Activated CD8-positive, alpha-beta memory T cell treated with anti-CD3 and anti-CD28 coated beads, Interleukin-2, amount 50 U/mL, for 48 hours (primary cell): Measurements from ENCODE around the gene CCPG1.
"Not testable (repeated sequence)": the region's sequence is repeated elsewhere in the genome, so short reads cannot be mapped to it uniquely, and the experiment has no call there.

ENCODE experiments used
- DNase-seq: peaks from one replicate; pipeline ENCODE4 v3.0.0-alpha.2; 2020

The CCPG1 gene, protein sequence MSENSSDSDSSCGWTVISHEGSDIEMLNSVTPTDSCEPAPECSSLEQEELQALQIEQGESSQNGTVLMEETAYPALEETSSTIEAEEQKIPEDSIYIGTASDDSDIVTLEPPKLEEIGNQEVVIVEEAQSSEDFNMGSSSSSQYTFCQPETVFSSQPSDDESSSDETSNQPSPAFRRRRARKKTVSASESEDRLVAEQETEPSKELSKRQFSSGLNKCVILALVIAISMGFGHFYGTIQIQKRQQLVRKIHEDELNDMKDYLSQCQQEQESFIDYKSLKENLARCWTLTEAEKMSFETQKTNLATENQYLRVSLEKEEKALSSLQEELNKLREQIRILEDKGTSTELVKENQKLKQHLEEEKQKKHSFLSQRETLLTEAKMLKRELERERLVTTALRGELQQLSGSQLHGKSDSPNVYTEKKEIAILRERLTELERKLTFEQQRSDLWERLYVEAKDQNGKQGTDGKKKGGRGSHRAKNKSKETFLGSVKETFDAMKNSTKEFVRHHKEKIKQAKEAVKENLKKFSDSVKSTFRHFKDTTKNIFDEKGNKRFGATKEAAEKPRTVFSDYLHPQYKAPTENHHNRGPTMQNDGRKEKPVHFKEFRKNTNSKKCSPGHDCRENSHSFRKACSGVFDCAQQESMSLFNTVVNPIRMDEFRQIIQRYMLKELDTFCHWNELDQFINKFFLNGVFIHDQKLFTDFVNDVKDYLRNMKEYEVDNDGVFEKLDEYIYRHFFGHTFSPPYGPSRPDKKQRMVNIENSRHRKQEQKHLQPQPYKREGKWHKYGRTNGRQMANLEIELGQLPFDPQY

DNA sequence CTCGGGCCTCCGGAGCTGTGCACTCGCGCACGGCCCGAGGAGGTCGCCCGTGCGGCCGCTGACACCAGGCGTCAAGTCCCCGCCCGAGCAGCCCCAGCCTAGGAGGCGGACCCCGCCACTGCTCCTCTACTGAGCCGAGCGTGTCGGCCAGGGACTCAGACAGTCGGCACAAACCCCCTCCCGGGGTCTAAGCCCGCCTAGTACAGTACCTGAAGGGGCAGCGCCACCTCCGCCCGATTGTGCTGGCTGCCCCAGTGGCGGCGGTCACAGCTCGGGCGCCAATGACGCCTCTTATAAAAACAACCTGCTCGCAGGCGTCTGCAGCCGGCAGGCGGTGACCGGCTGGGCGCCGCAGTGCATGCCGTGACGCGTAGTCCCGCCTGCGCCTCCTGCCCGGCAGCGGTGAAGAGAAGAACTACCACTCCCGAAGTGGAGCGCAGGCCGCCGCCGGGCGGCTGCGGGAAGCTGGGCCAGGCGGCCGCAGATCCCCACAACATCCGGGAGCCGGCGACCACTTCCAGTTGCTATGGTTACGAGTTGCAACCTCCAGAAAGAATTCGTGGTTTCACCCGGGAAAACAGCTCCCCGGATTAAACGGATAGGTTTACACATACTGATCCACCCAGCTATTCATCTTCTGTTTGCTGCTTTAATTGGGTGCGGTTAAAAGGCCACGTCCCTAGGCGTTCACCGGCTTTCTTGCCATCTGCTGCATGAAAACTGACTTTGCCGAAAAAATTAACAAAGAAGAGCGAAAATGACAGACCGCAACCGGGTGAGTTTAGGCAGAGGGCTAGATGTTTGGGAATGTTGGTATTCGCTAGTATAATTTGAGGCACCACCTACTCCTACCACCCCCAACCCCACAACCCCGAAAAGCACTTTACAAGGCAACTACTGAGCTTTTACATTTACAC lies at the start of gene CCPG1, which contains the start of gene PIERCE2:
CCPG1 (minus strand) TSS at position 348 of the 917 bp plus-strand sequence. CDS start 18,935 bp downstream, outside the sequence.
PIERCE2 (plus strand) TSS at position 484 of the 917 bp plus-strand sequence; CDS start at position 758, 274 bp downstream.
- peak; percentile 91 for DNase-seq

DNA sequence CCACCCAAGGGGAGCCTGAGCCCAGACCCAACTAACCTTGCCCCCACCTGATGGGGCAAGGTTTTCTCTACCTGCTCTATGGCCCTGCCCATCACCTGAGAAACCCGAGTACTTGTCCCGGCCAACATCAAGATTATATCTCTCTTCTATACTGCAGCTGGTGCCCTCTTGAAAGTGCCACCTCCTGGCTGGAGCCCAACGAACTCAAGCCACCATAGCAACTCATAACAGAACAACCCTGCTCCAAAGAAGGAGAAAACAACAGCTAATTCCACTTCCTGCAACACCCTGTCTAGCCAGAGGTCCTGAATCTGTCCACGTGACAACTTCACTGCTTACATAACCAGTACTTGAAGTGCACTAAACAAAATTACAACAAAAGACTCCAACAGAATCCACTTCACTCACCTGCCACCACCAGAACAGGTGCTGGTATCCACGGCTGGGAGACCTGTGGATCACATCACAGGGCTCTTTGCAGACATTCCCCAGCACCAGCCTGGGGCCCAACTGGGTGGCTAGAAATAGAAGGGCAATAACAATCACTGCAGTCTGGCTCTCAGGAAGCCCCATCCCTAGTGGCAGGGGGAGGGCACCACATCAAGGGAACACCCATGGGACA lies 49.4 kb upstream of the CCPG1 start:
- DNase-seq: no peak

DNA sequence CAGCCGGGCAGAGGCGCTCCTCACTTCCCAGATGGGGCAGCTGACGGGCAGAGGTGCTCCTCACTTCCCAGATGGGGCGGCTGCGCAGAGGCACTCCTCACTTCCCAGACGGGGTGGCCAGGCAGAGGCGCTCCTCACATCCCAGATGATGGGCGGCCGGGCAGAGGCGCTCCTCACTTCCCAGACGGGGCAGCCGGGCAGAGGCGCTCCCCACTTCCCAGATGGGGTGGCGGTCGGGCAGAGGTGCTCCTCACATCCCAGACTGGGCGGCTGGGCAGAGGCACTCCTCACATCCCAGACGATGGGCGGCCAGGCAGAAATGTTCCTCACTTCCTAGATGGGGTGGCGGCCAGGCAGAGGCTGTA lies 38.9 kb upstream of the CCPG1 start:
- not testable (repeated sequence) for DNase-seq

- not testable (repeated sequence) for DNase-seq
These were observed 38.3 kb upstream of the CCPG1 start for GRCh38 chr15:55446379-55447029.

GRCh38 chr15:55445936-55446335 lies 37.8 kb upstream of the CCPG1 start:
- DNase-seq: not testable (repeated sequence)

DNA sequence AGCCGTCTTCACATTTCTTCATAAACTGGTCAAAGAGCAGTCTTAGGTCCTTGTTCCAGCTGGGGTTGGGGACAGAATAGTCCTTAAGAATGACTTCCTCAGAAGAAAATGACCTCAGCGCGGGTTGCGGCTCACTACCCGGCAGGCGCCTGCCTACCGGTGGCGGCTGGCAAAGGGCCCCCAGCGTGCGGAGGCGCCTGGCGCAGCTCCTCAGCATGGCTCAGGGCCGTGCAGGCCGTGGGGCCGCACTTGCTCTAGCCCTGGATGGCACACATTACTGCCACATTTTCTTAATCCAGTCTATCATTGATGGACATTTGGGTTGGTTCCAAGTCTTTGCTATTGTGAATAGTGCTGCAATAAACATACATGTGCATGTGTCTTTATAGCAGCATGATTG lies 35.0 kb upstream of the CCPG1 start:
- not testable (repeated sequence) for DNase-seq

DNA sequence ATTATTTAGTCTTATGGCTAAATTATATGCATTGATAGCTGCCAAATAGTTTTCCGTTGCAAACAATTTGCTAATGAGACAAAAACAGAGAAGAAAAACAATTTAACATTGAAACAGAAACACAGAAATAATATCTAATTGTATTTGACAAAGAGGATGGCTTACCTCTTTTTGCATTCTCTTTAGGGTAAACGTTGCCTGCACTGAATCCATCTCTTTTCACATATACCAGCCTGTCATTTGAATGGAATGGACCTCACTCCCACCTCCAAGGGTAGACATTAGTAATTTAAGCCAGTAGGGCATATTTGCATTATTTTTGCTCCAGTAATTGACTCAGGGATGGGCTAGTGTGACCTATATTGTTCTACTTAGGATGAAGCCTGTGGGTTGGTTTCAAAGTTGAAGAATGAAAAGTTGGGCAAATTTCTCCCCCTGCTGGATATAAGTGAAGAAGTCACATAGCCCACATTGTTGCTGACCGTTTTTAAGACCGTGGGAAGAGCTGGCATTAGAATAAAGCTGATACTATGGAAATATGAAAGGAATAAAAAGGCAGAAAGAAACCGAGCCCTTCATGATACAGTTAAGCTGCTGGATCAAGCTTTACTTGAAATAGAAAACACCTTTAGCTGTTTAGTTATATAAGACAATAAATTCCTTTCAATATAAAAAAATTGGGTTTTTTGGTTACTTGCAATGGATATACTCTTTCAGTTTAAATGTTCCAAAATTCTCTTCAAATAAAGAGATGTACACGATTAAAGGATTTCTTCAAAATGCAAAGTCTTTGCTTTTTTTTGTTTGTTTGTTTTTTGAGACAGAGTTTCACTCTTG lies 27.0 kb upstream of the CCPG1 start:
- DNase-seq: no peak

- no peak for DNase-seq
These were observed 13.9 kb upstream of the CCPG1 start for GRCh38 chr15:55422089-55422488.

- no peak for DNase-seq
These were observed 12.2 kb upstream of the CCPG1 start for GRCh38 chr15:55420171-55420866.

DNA sequence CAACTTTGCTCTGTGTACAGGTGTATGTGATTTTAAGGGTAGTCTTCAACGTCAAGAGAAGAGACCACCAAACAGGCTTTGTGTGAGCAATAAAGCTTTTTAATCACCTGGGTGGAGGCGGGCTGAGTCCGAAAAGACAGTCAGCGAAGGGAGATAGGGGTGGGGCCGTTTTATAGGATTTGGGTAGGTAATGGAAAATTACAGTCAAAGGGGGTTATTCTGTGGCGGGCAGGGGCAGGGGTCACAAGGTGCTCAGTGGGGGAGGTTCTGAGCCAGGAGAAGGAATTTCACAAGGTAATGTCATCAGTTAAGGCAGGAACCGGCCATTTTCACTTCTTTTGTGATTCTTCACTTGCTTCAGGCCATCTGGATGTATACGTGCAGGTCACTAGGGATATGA lies 9.5 kb upstream of the CCPG1 start:
- not testable (repeated sequence) for DNase-seq

GRCh38 chr15:55408976-55409375 lies 817 bp upstream of the CCPG1 start:
- not testable (repeated sequence) for DNase-seq

DNA sequence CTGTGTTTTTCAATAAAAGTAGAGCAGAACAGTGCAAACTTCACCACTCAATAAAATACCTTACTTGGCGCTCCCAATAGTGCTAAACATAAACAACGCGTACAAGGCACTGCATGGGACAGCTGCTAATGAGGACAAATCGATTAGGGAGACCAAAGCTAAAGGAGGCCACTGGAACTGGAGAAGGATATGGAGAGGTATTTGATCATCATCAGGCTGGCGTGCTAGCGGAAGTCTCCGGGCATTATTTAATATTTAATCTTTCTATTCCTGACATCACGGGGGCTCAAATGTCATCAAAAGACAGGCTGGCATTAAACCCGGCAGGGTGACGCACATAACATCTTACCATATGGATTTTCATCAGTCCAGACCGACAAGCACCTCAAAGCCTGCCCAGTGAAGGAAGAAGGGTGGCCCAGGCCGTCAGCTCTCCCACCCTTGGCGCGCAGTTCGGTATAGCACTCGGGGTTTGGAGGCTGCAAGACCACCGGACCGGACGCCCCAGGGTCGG lies 604 bp downstream of the CCPG1 start:
- DNase-seq: no peak

GRCh38 chr15:55403531-55403930 lies 4.6 kb downstream of the CCPG1 start:
- no peak for DNase-seq

DNA sequence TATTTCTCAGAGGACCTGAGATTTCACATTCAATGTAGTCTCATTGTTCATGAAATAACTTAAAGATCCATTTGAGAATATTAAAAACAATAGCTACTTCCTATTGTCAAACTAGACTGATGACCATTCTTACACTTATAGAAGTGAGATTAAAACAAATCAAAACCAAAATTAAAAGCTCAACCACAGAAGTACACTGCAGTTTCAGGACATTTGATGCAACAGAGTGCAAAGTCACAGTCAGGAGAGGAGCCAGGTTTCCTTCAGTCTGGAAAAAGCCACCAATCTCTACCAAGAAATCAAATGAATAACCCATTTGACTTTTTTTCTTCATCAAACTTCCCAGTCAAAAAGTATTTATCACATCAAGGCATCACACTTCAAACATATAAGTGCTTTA lies 5.5 kb downstream of the CCPG1 start:
- no peak for DNase-seq

DNA sequence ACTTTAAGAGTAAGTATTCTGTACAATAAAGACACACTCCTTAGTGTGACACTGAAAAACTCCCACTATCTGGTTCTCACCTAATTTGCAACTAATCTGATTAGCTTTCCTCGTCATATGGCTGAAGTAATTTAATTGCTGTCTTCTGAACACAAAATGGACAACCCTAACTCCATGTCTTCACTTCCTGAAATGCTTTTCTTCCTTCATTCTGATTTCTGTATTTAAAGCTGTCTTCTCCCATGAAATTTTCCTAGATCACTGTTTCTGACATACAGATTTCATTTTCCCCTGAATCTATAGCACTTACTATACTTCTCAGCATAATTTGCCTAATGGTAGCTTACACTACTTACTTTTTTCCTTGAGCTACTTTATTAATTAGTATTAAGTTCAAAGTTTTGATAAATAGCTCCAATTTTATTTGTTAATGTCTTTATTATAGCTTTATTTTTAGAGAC lies 6.3 kb downstream of the CCPG1 start:
- DNase-seq: no peak

DNA sequence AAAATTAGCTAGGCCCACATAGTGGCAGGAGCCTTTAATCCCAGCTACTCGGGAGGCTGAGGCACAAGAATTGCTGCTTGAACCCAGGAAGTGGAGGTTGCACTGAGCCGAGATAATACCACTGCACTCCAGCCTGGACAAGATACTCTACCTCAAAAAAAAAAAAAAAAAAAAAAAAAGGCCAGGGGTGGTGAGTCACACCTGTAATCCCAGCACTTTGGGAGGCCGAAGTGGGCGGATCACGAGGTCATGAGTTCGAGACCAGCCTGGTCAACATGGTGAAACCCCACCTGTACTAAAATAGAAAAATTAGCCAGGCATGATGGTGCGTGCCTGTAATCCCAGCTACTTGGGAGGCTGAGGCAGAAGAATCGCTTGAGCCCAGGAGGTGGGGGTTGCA lies 8.1 kb downstream of the CCPG1 start:
- not testable (repeated sequence) for DNase-seq

DNA sequence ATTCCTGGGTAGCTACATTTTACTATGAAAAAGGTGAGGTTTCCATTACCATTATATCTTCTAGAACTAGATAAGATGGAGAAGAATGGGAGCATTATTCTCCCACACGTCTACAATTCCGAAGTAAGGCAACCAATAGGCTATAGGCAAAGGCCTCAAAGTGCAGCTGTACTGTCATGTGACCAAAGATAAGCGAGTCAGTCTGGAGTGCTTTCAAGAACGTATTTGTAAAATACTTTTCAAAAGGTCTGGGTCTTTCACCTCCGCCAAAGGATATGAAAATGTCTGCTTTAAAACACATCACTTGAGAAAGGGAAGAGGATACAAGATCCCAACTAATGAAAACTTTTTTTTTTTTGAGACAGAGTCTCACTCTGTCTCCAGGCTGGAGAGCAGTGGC lies 9.9 kb downstream of the CCPG1 start:
- DNase-seq: no peak

GRCh38 chr15:55394694-55395093 lies 13.5 kb downstream of the CCPG1 start:
- DNase-seq: no peak

DNA sequence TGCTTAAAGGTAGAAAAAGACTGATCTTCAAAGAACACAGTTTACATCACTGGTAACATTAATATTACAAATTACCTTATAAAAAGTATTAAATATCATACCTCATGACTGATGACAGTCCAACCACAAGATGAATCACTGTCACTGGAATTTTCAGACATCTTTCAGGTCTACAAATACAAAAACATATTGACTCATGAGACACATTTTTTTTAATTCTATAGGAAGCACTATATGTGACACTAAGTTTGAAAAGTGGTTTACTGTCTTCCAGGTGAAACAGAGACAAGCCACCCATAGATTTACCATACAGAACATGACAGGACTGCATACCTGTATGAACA lies 18.9 kb downstream of the CCPG1 start:
- DNase-seq: no peak

- no peak for DNase-seq
These were observed 21.1 kb downstream of the CCPG1 start for GRCh38 chr15:55387027-55387426.
